Measurements from ENCODE around the gene GPSM3. TPM values are rescaled to one million over a fixed set of nuclear protein-coding genes. Genes with fewer than 3 reads are reported as not detected.

The GPSM3 gene
- total RNA-seq (1 to 10 TPM; 2.3 to 6.6 TPM), polyA plus RNA-seq (1 to 10 TPM; 6.0 to 8.0 TPM)

- Histone ChIP-seq H3K27ac (ENCODE audit: low read depth in 1 of 2, low read length in 2 of 2) (peak within 1 kb of the TSS; percentile 75 to 97), H3K4me3 (ENCODE audit: low read depth in 1 of 3, low read length in 3 of 3) (peak within 1 kb of the TSS in 2 of 3 donors; percentile 37 to 40), H3K4me1 (ENCODE audit: control insufficient read depth in 4 of 4, insufficient read depth in 4 of 4, low read length in 3 of 4) (peaks cover 8 to 45% (median 29%) of the 10 kb centered on the region in 4 donors), H3K36me3 (ENCODE audit: control insufficient read depth in 4 of 4, insufficient read depth in 3 of 4, low read depth in 1 of 4, low read length in 3 of 4) (peaks cover 0 to 2% (median 1%) of the 10 kb centered on the region in 4 donors), H3K9me3 (ENCODE audit: control insufficient read depth in 4 of 4, low read length in 3 of 4) (no peaks in the 10 kb centered on the region), H3K9ac (ENCODE audit: low read depth in 1 of 2, low read length in 2 of 2) (peak within 1 kb of the TSS; percentile 54 to 73), H3K27me3 (ENCODE audit: control insufficient read depth in 4 of 4, insufficient read depth in 4 of 4, low read length in 3 of 4) (no peaks in the 10 kb centered on the region)
- DNase-seq (ENCODE audit: low spot score): no peak
- WGBS: 48% methylated on average over 5 of the region's 5 CpGs
- no peak for TF ChIP-seq NR2F2 (IDR thresholded peaks at IDR 0.05)
- TF ChIP-seq GABPA (IDR thresholded peaks at IDR 0.05 in 1 of 2, conservative IDR thresholded peaks at IDR 0.05 in 1 of 2): peak; percentile 33 to 36
Measured at GRCh38 chr6:32192608-32193039, at the start of gene GPSM3. TSS of gene GPSM3 (minus strand) at chr6:32192643. CDS start at chr6:32192513, 130 bp downstream.

GRCh38 chr6:32240686-32241085 is 48.2 kb upstream of the GPSM3 start:
- DNase-seq (ENCODE audit: low spot score): no peak
- 92% methylated on average over 1 of the region's 1 CpG for WGBS
- H3K4me1 ChIP-seq (ENCODE audit: control insufficient read depth in 4 of 4, insufficient read depth in 4 of 4, low read length in 3 of 4): peaks cover 0 to 3% (median 2%) of the 10 kb centered on the region in 4 donors
- no peak overlapping the region for H3K9ac ChIP-seq (ENCODE audit: low read depth in 1 of 2, low read length in 2 of 2)
- H3K4me3 ChIP-seq (ENCODE audit: low read depth in 1 of 3, low read length in 3 of 3): no peak overlapping the region
- no peaks in the 10 kb centered on the region for H3K36me3 ChIP-seq (ENCODE audit: control insufficient read depth in 4 of 4, insufficient read depth in 3 of 4, low read depth in 1 of 4, low read length in 3 of 4)
- no peaks in the 10 kb centered on the region for H3K9me3 ChIP-seq (ENCODE audit: control insufficient read depth in 4 of 4, low read length in 3 of 4)
- H3K27me3 ChIP-seq (ENCODE audit: control insufficient read depth in 4 of 4, insufficient read depth in 4 of 4, low read length in 3 of 4): peaks cover 0 to 5% (median 0%) of the 10 kb centered on the region in 4 donors
- H3K27ac ChIP-seq (ENCODE audit: low read depth in 1 of 2, low read length in 2 of 2): no peak overlapping the region
- TF ChIP-seq TAF1 (conservative IDR thresholded peaks at IDR 0.05): no peak
- no peak for TF ChIP-seq YY1 (IDR thresholded peaks at IDR 0.05)
- no peak for TF ChIP-seq ZBTB33 (IDR thresholded peaks at IDR 0.05)
- TF ChIP-seq EGR1 (IDR thresholded peaks at IDR 0.05; ENCODE audit: low read depth in 2 of 2): no peak
- TF ChIP-seq MAX (IDR thresholded peaks at IDR 0.05): no peak
- no peak for TF ChIP-seq ATF3 (IDR thresholded peaks at IDR 0.05)
- no peak for TF ChIP-seq SP1 (IDR thresholded peaks at IDR 0.05)
- no peak for TF ChIP-seq RAD21 (IDR thresholded peaks at IDR 0.05)

GRCh38 chr6:32239462-32239861 is 47.0 kb upstream of the GPSM3 start:
- no peak overlapping the region for H3K27ac ChIP-seq (ENCODE audit: low read depth in 1 of 2, low read length in 2 of 2)
- DNase-seq (ENCODE audit: low spot score): no peak
- no peaks in the 10 kb centered on the region for H3K36me3 ChIP-seq (ENCODE audit: control insufficient read depth in 4 of 4, insufficient read depth in 3 of 4, low read depth in 1 of 4, low read length in 3 of 4)
- H3K4me1 ChIP-seq (ENCODE audit: control insufficient read depth in 4 of 4, insufficient read depth in 4 of 4, low read length in 3 of 4): peaks cover 0 to 2% (median 0%) of the 10 kb centered on the region in 4 donors
- no peak overlapping the region for H3K9ac ChIP-seq (ENCODE audit: low read depth in 1 of 2, low read length in 2 of 2)
- 87% methylated on average over 2 of the region's 2 CpGs for WGBS
- H3K9me3 ChIP-seq (ENCODE audit: control insufficient read depth in 4 of 4, low read length in 3 of 4): no peaks in the 10 kb centered on the region
- H3K4me3 ChIP-seq (ENCODE audit: low read depth in 1 of 3, low read length in 3 of 3): no peak overlapping the region
- no peak for TF ChIP-seq TAF1 (conservative IDR thresholded peaks at IDR 0.05)
- no peak for TF ChIP-seq FOXA2 (IDR thresholded peaks at IDR 0.05)
- no peak for TF ChIP-seq RXRA (IDR thresholded peaks at IDR 0.05)
- TF ChIP-seq EGR1 (IDR thresholded peaks at IDR 0.05; ENCODE audit: low read depth in 2 of 2): no peak
- no peak for TF ChIP-seq HNF4A (conservative IDR thresholded peaks at IDR 0.05)
- TF ChIP-seq FOXA1 (IDR thresholded peaks at IDR 0.05): no peak
- no peak for TF ChIP-seq ATF3 (IDR thresholded peaks at IDR 0.05)
- peaks cover 0 to 5% (median 0%) of the 10 kb centered on the region in 4 donors for H3K27me3 ChIP-seq (ENCODE audit: control insufficient read depth in 4 of 4, insufficient read depth in 4 of 4, low read length in 3 of 4)

All from liver (tissue), 9 donors.